Mesenchymal stem cell (in vitro differentiated cells and primary cell): ENCODE measurements around the gene CORO1C.
"Not testable (repeated sequence)": the region's sequence is repeated elsewhere in the genome, so short reads cannot be mapped to it uniquely, and the experiment has no call there.

Source experiments
- DNase-seq: peaks from one replicate; pipeline ENCODE4 v3.0.0-alpha.2; 2013
- H2AFZ ChIP-seq: one replicate; pipeline ENCODE4 v1.6.1; 2013; ENCODE audit warnings: low read depth, mild to moderate bottlenecking, control low read depth, inconsistent platforms, low read length, moderate library complexity
- H2AK5ac ChIP-seq: 2 replicates; pipeline ENCODE4 v1.6.1; 2013; ENCODE audit warnings: low read length, moderate library complexity, mild to moderate bottlenecking, inconsistent platforms; ENCODE audit not compliant: severe bottlenecking
- H2BK120ac ChIP-seq: one replicate; pipeline ENCODE4 v1.6.1; 2013; ENCODE audit warnings: low read depth, mild to moderate bottlenecking, inconsistent platforms, low read length, moderate library complexity
- H2BK12ac ChIP-seq, 2 experiments: one replicate each; pipeline ENCODE4 v1.6.1; 2013; ENCODE audit warnings: inconsistent platforms in 2 of 2, low read length in 2 of 2, mild to moderate bottlenecking in 2 of 2, moderate library complexity in 2 of 2, control low read depth in 1 of 2
- H2BK15ac ChIP-seq: one replicate; pipeline ENCODE4 v1.6.1; 2013; ENCODE audit warnings: mild to moderate bottlenecking, low read depth, inconsistent platforms; ENCODE audit not compliant: poor library complexity, severe bottlenecking
- H2BK5ac ChIP-seq: 2 replicates; pipeline ENCODE4 v1.6.1; 2013; ENCODE audit warnings: low read depth, mild to moderate bottlenecking, low read length, control low read depth, inconsistent platforms; ENCODE audit not compliant: poor library complexity, severe bottlenecking
- H3K14ac ChIP-seq, 2 experiments: one replicate each; pipeline ENCODE4 v1.6.1; 2013; ENCODE audit warnings: inconsistent platforms in 2 of 2, low read length in 2 of 2, control low read depth in 1 of 2, mild to moderate bottlenecking in 1 of 2, moderate library complexity in 1 of 2
- H3K18ac ChIP-seq, 2 experiments: one replicate each; pipeline ENCODE4 v1.6.1; 2013; ENCODE audit warnings: inconsistent platforms in 2 of 2, low read length in 2 of 2, control low read depth in 1 of 2, low read depth in 1 of 2, mild to moderate bottlenecking in 1 of 2
- H3K23ac ChIP-seq, 2 experiments: one replicate each; pipeline ENCODE4 v1.6.1; 2013; ENCODE audit warnings: inconsistent platforms in 2 of 2, low read length in 2 of 2, mild to moderate bottlenecking in 2 of 2, moderate library complexity in 2 of 2, control low read depth in 1 of 2
- H3K27ac ChIP-seq: 2 replicates; pipeline ENCODE4 v1.5.1; 2013; ENCODE audit warnings: mild to moderate bottlenecking, moderate library complexity, low read length, control low read depth, inconsistent platforms; ENCODE audit not compliant: poor library complexity, severe bottlenecking
- H3K27me3 ChIP-seq, 2 experiments: 2 replicates each; pipeline versions ENCODE4 v1.6.1 to v1.7.0; 2013; ENCODE audit warnings: low read length in 2 of 2, mild to moderate bottlenecking in 2 of 2, moderate library complexity in 2 of 2, control low read depth in 1 of 2, inconsistent platforms in 1 of 2; ENCODE audit not compliant: control insufficient read depth in 1 of 2, insufficient read depth in 1 of 2
- H3K36me3 ChIP-seq, 2 experiments: 2 replicates each; pipeline versions ENCODE4 v1.6.1 to v1.7.0; 2013; ENCODE audit warnings: low read length in 2 of 2, control low read depth in 1 of 2, inconsistent platforms in 1 of 2, low read depth in 1 of 2, mild to moderate bottlenecking in 1 of 2; ENCODE audit not compliant: insufficient read depth in 2 of 2, control insufficient read depth in 1 of 2
- H3K4ac ChIP-seq, 2 experiments: one replicate each; pipeline ENCODE4 v1.6.1; 2013; ENCODE audit warnings: inconsistent platforms in 2 of 2, low read length in 2 of 2, mild to moderate bottlenecking in 2 of 2, moderate library complexity in 2 of 2, control low read depth in 1 of 2, low read depth in 1 of 2
- H3K4me1 ChIP-seq: 2 replicates; pipeline ENCODE4 v1.6.1; 2013; ENCODE audit warnings: low read depth, low read length, control low read depth; ENCODE audit not compliant: control insufficient read depth, insufficient read depth
- H3K4me2 ChIP-seq: 2 replicates; pipeline ENCODE4 v1.6.1; 2013; ENCODE audit warnings: low read length, mild to moderate bottlenecking, inconsistent platforms; ENCODE audit not compliant: poor library complexity, severe bottlenecking
- H3K4me3 ChIP-seq, 2 experiments: 2 replicates each; pipeline versions ENCODE4 v1.5.1 to v1.7.0; 2013; ENCODE audit warnings: low read length in 2 of 2, mild to moderate bottlenecking in 2 of 2, control low read depth in 1 of 2, low read depth in 1 of 2; ENCODE audit not compliant: insufficient read depth in 1 of 2
- H3K79me1 ChIP-seq: replicated peaks from 2 replicates; pipeline ENCODE4 v1.6.1; 2013; ENCODE audit warnings: mild to moderate bottlenecking, control low read depth, low read length, inconsistent platforms; ENCODE audit not compliant: poor library complexity, severe bottlenecking
- H3K9ac ChIP-seq: 2 replicates; pipeline ENCODE4 v1.7.0; 2013; ENCODE audit warnings: mild to moderate bottlenecking, low read length, moderate library complexity
- H3K9me3 ChIP-seq: 2 replicates; pipeline ENCODE4 v1.7.0; 2013; ENCODE audit warnings: mild to moderate bottlenecking, low read length; ENCODE audit not compliant: control insufficient read depth
- H4K8ac ChIP-seq: one replicate; pipeline ENCODE4 v1.6.1; 2013; ENCODE audit warnings: inconsistent platforms, mild to moderate bottlenecking, low read length, moderate library complexity
- H4K91ac ChIP-seq: one replicate; pipeline ENCODE4 v1.6.1; 2013; ENCODE audit warnings: mild to moderate bottlenecking, low read length, inconsistent platforms
- WGBS: methylation state at CpG from one replicate; pipeline ENCODE4 v1.1.7; 2013; ENCODE audit warnings: mixed read lengths; 5-methylcytosine and 5-hydroxymethylcytosine counted together

CORO1C gene

GRCh38 chr12:108663324-108664015, 67.8 kb downstream of the CORO1C start:
- H4K8ac ChIP-seq = no peak overlapping the region
- H3K4me3 ChIP-seq = no peak overlapping the region
- H2BK15ac ChIP-seq = no peak overlapping the region
- H2BK120ac ChIP-seq = no peak overlapping the region
- H2AFZ ChIP-seq = no peak overlapping the region
- H3K4me2 ChIP-seq = no peak overlapping the region
- peak overlapping the region; percentile 70 for H2AK5ac ChIP-seq
- no peak overlapping the region for H4K91ac ChIP-seq
- H3K23ac ChIP-seq = no peak overlapping the region
- H2BK12ac ChIP-seq = no peak overlapping the region
- peak overlapping the region in 1 of 2 experiments; percentile 49 for H3K4ac ChIP-seq
- peak overlapping the region; percentile 64 for H3K27ac ChIP-seq
- 99% methylated on average over 2 of the region's 4 CpGs for WGBS
- no peaks in the 10 kb centered on the region for H3K27me3 ChIP-seq
- H3K36me3 ChIP-seq = peaks cover 8 to 29% of the 10 kb centered on the region in 2 experiments
- H3K14ac ChIP-seq = no peak overlapping the region
- no peak overlapping the region for H3K18ac ChIP-seq
- peaks cover 2% of the 10 kb centered on the region for H3K79me1 ChIP-seq
- H3K4me1 ChIP-seq = peaks cover 9% of the 10 kb centered on the region
- H3K9me3 ChIP-seq = no peaks in the 10 kb centered on the region
- peak overlapping the region; percentile 78 for H3K9ac ChIP-seq
- H2BK5ac ChIP-seq = no peak overlapping the region
- no peak for DNase-seq

GRCh38 chr12:108658115-108658514, 73.2 kb downstream of the CORO1C start:
- not testable (repeated sequence) for H3K23ac ChIP-seq, H4K91ac ChIP-seq, H2BK120ac ChIP-seq, H2BK15ac ChIP-seq, H2BK5ac ChIP-seq, H3K27ac ChIP-seq, H4K8ac ChIP-seq, H2AFZ ChIP-seq, H3K4ac ChIP-seq, H3K4me3 ChIP-seq, H3K79me1 ChIP-seq, H3K18ac ChIP-seq, H2BK12ac ChIP-seq, H3K4me1 ChIP-seq, DNase-seq, H3K9ac ChIP-seq, H3K27me3 ChIP-seq, H3K4me2 ChIP-seq, H3K14ac ChIP-seq, H2AK5ac ChIP-seq, H3K9me3 ChIP-seq
- WGBS = no CpG with 5 or more reads among the region's 4 CpGs
- peaks cover 30 to 55% of the 10 kb centered on the region in 2 experiments for H3K36me3 ChIP-seq

- no peaks in the 10 kb centered on the region for H3K4me1 ChIP-seq
- WGBS = 84% methylated on average over 8 of the region's 10 CpGs
Measured at GRCh38 chr12:108657130-108657745, 74.1 kb downstream of the CORO1C start.

GRCh38 chr12:108656247-108656646, 75.1 kb downstream of the CORO1C start:
- H3K9me3 ChIP-seq, H3K14ac ChIP-seq, H3K4me2 ChIP-seq, H2BK5ac ChIP-seq, H3K23ac ChIP-seq, H2AFZ ChIP-seq, H3K4me3 ChIP-seq, H3K4me1 ChIP-seq, H3K79me1 ChIP-seq, H2BK15ac ChIP-seq, H3K27ac ChIP-seq, H3K4ac ChIP-seq, H3K27me3 ChIP-seq, H3K9ac ChIP-seq, H2AK5ac ChIP-seq, H4K91ac ChIP-seq, H4K8ac ChIP-seq, H2BK120ac ChIP-seq, H3K18ac ChIP-seq, H2BK12ac ChIP-seq, DNase-seq: not testable (repeated sequence)
- 98% methylated on average over 24 of the region's 24 CpGs for WGBS
- H3K36me3 ChIP-seq = peaks cover 33 to 65% of the 10 kb centered on the region in 2 experiments

More at GRCh38 chr12:108657130-108657745, 74.1 kb downstream of the CORO1C start:
- no peak overlapping the region for H4K91ac ChIP-seq
- H3K14ac ChIP-seq = no peak overlapping the region
- H3K27ac ChIP-seq = peak overlapping the region; percentile 5
- H3K4me2 ChIP-seq = no peak overlapping the region
- no peak overlapping the region for H3K9ac ChIP-seq
- H3K4ac ChIP-seq = no peak overlapping the region
- H3K27me3 ChIP-seq = no peaks in the 10 kb centered on the region
- no peak overlapping the region for H2AK5ac ChIP-seq
- peaks cover 33 to 64% of the 10 kb centered on the region in 2 experiments for H3K36me3 ChIP-seq
- no peak overlapping the region for H2BK120ac ChIP-seq
- H4K8ac ChIP-seq = no peak overlapping the region
- H2AFZ ChIP-seq = no peak overlapping the region
- H2BK15ac ChIP-seq = no peak overlapping the region
- no peak overlapping the region for H3K23ac ChIP-seq
- no peak overlapping the region for H2BK12ac ChIP-seq
- no peak for DNase-seq
- H3K18ac ChIP-seq = no peak overlapping the region
- H3K4me3 ChIP-seq = no peak overlapping the region
- no peaks in the 10 kb centered on the region for H3K9me3 ChIP-seq
- peaks cover 5% of the 10 kb centered on the region for H3K79me1 ChIP-seq
- no peak overlapping the region for H2BK5ac ChIP-seq
